GM20000 (cell line): ENCODE data around the gene CENPC.
"Not testable (repeated sequence)": the region's sequence is repeated elsewhere in the genome, so short reads cannot be mapped to it uniquely, and the experiment has no call there.

Source experiments
- DNase-seq: peaks from one replicate; pipeline ENCODE4 v3.0.0; 2012; ENCODE audit warnings: low spot score
- CTCF ChIP-seq: IDR thresholded peaks from 2 replicates; pipeline ENCODE4 v1.5.1; 2012; ENCODE audit warnings: mild to moderate bottlenecking, control low read depth; ENCODE audit errors: extremely low read depth, missing control alignments

The CENPC gene

GRCh38 chr4:67568820-67569219 is 23.5 kb upstream of the CENPC start:
- DNase-seq = no peak
- TF ChIP-seq CTCF = no peak

GRCh38 chr4:67566335-67566734 is 21.0 kb upstream of the CENPC start:
- TF ChIP-seq CTCF = no peak
- no peak for DNase-seq

GRCh38 chr4:67565284-67565683 is 20.0 kb upstream of the CENPC start:
- DNase-seq = no peak
- no peak for TF ChIP-seq CTCF

GRCh38 chr4:67558493-67558892 is 13.2 kb upstream of the CENPC start, which contains the start of gene STAP1:
TSS of gene STAP1 (plus strand) at chr4:67558727. CDS start at chr4:67558810, 83 bp downstream.
- TF ChIP-seq CTCF = peak; percentile 3
- DNase-seq = peak; percentile 22

GRCh38 chr4:67556436-67556835 is 11.1 kb upstream of the CENPC start:
- DNase-seq = no peak
- no peak for TF ChIP-seq CTCF

- DNase-seq = no peak
- no peak for TF ChIP-seq CTCF
These were observed 10.1 kb upstream of the CENPC start for GRCh38 chr4:67555447-67555846.

- DNase-seq = no peak
- no peak for TF ChIP-seq CTCF
These were observed 8.8 kb upstream of the CENPC start for GRCh38 chr4:67554096-67554495.

- DNase-seq = not testable (repeated sequence)
These were observed 7.0 kb upstream of the CENPC start for GRCh38 chr4:67552146-67552792.
